ENCODE results near the gene WDR93.

GRCh38 chr15:89790661-89791060, 100.0 kb downstream of the WDR93 start:
- TF ChIP-seq CTCF (tag by site-specific recombination; IDR thresholded peaks at IDR 0.05) (no peak), ZNF311 (tag by site-specific recombination; IDR thresholded peaks at IDR 0.05; ENCODE audit: borderline replicate concordance) (no peak), GLI4 (tag by site-specific recombination; IDR thresholded peaks at IDR 0.05) (no peak), REST (tag by site-specific recombination; IDR thresholded peaks at IDR 0.05) (no peak), BCL11A (tag by site-specific recombination; IDR thresholded peaks at IDR 0.05; ENCODE audit: low read depth) (no peak), ZNF280D (tag by site-specific recombination; IDR thresholded peaks at IDR 0.05) (no peak), ZSCAN18 (tag by site-specific recombination; IDR thresholded peaks at IDR 0.05) (no peak), ZFP41 (tag by site-specific recombination; IDR thresholded peaks at IDR 0.05; ENCODE audit: borderline replicate concordance) (no peak), ZBTB8A (tag by site-specific recombination; IDR thresholded peaks at IDR 0.05) (no peak), ZNF658 (tag by site-specific recombination; IDR thresholded peaks at IDR 0.05) (no peak), ZNF704 (tag by site-specific recombination; IDR thresholded peaks at IDR 0.05) (no peak), SETDB1 (IDR thresholded peaks at IDR 0.05; ENCODE audit: insufficient read length, low read length) (no peak), ZNF660 (tag by site-specific recombination; IDR thresholded peaks at IDR 0.05) (no peak)
